Measurements from ENCODE around the gene DSCAM. TPM values are rescaled to one million over a fixed set of nuclear protein-coding genes. Genes with fewer than 3 reads are reported as not detected.

DSCAM gene
- total RNA-seq, 2 donors from 2014 or later = not detected

- H3K36me3 Mint-ChIP-seq = no peaks in the 10 kb centered on the region
Observed at GRCh38 chr21:40704141-40704540, 142.8 kb downstream of the DSCAM start.

DNA sequence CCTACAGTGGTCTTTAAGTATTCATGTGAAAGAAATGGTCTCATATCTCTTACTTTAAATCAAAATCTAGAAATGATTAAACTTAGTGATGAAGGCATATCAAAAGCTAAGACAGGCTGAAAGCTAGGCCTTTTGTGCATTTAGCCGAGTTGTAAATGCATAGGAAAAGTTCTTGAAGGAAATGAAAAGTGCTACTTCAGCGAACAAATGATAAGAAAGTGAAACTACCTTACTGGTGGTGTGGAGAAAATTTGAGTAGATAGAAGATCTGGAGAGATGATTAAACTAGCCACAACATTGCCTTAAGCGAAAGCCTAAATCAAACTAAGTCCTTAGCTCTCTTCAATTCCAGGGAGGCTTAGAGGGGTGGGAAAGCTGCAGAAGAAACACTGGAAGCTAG lies 147.6 kb downstream of the DSCAM start:
- H3K36me3 Mint-ChIP-seq = no peaks in the 10 kb centered on the region
- no peak for ATAC-seq

More at GRCh38 chr21:40704141-40704540, 142.8 kb downstream of the DSCAM start:
- DNase-seq (ENCODE audit: low spot score in 2 of 2) (no peak), ATAC-seq (no peak)
- Mint-ChIP-seq H3K9me3 (no peaks in the 10 kb centered on the region), H3K27ac (no peak overlapping the region)

DNA sequence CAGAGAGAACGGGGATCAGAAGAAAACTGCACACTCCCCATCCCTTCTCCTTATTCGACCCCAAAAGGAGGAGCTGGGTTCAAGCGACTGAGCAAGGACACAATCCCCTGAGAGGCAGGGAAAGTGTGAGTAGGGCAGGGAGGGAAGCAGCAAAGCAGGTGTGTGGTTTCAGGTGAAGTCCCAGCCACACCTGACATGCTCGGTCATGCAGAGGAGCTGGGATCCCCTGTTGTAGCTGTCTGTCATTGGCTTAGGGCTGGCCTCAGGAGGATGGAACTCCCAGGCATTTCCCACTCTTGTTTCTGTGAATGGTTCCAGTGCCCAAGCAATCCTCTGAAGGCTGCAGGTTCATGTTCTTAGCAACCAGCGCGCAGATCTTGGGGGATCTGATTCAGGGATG lies 150.7 kb downstream of the DSCAM start:
- no peaks in the 10 kb centered on the region for H3K9me3 Mint-ChIP-seq
- ATAC-seq (no peak), DNase-seq (ENCODE audit: low spot score in 2 of 2) (no peak)
- H3K27ac Mint-ChIP-seq = no peak overlapping the region
- no peaks in the 10 kb centered on the region for H3K36me3 Mint-ChIP-seq

More for the DNA sequence above, 147.6 kb downstream of the DSCAM start:
- Mint-ChIP-seq H3K27ac (no peak overlapping the region), H3K9me3 (no peaks in the 10 kb centered on the region)
- DNase-seq (ENCODE audit: low spot score in 2 of 2) = no peak

GRCh38 chr21:40689840-40690360 lies 157.1 kb downstream of the DSCAM start:
- Mint-ChIP-seq H3K9me3 (peaks cover 0 to 6% of the 10 kb centered on the region in 2 donors), H3K27ac (no peak overlapping the region), H3K36me3 (no peaks in the 10 kb centered on the region)
- ATAC-seq = no peak
- DNase-seq (ENCODE audit: low spot score in 2 of 2) = no peak

GRCh38 chr21:40689217-40689616 lies 157.7 kb downstream of the DSCAM start:
- ATAC-seq (no peak), DNase-seq (ENCODE audit: low spot score in 2 of 2) (no peak)
- Mint-ChIP-seq H3K36me3 (no peaks in the 10 kb centered on the region), H3K9me3 (peaks cover 0 to 12% of the 10 kb centered on the region in 2 donors), H3K27ac (no peak overlapping the region)

DNA sequence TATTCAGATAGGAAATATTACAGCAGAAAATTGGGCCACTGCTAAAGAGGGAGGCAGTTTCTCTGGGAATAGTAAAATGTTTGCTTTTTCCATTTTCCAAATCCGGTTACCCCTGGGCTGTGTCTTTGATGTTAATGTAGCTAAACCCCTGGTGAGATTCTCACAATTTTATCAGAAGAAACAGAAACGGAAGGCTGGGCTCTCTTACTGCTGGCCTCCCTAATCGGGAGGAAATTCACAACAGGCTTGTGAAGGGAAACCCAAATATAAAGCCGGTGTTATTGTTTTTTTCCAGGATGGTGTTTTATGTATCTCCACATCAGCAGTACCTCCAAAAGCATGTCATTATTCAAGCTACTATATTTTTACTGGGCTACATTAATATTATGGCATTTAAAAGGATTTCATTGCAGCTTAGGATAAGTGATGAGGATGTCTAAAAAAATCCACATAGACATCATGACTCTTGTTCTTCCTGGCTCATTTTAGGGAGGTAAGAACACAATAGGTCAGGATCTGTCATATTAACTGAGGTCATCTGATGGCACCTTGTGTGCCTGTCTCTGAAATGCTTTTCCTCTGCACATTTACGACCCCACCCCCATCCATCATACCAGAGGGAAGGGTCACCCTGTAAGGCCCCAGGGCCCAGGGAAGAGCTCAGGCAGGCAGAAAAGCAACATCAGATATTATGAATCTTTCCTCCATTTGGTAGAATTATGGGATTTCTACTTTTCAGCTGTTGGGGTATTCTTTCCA lies 158.7 kb downstream of the DSCAM start:
- peaks cover 2 to 14% of the 10 kb centered on the region in 2 donors for H3K9me3 Mint-ChIP-seq
- no peak for ATAC-seq
- peaks cover 0 to under 1% of the 10 kb centered on the region in 2 donors for H3K36me3 Mint-ChIP-seq
- H3K27ac Mint-ChIP-seq = no peak overlapping the region
- no peak for DNase-seq (ENCODE audit: low spot score in 2 of 2)

GRCh38 chr21:40687625-40688024 lies 159.3 kb downstream of the DSCAM start:
- Mint-ChIP-seq H3K36me3 (peaks cover 0 to 5% of the 10 kb centered on the region in 2 donors), H3K9me3 (peaks cover 6 to 18% of the 10 kb centered on the region in 2 donors), H3K27ac (no peak overlapping the region)
- ATAC-seq = no peak
- no peak for DNase-seq (ENCODE audit: low spot score in 2 of 2)

GRCh38 chr21:40686526-40686925 lies 160.4 kb downstream of the DSCAM start:
- DNase-seq (ENCODE audit: low spot score in 2 of 2) = no peak
- Mint-ChIP-seq H3K36me3 (peaks cover 0 to 13% of the 10 kb centered on the region in 2 donors), H3K27ac (no peak overlapping the region), H3K9me3 (peaks cover 6 to 25% of the 10 kb centered on the region in 2 donors)
- no peak for ATAC-seq

DNA sequence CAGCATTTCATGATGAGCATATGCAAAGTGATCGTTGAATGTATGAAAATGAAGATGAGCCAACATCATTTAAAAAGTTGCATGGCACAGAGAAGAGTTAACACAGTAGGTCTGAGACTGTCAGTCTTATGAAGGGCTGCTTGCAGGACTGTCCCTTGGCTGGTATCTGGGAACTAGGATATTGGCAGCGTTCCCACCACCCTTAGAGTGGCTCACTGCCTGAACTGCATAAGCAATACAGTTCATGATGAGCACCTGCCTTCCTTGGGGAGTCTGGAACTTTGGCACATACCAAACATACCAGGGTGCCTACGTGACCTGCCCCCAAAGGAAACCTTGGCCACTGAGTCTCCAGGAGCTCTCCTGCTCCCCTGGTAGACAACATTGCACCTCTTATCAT lies 161.8 kb downstream of the DSCAM start:
- DNase-seq (ENCODE audit: low spot score in 2 of 2) = no peak
- Mint-ChIP-seq H3K27ac (no peak overlapping the region), H3K9me3 (peaks cover 6 to 25% of the 10 kb centered on the region in 2 donors), H3K36me3 (peaks cover 0 to 13% of the 10 kb centered on the region in 2 donors)
- no peak for ATAC-seq

DNA sequence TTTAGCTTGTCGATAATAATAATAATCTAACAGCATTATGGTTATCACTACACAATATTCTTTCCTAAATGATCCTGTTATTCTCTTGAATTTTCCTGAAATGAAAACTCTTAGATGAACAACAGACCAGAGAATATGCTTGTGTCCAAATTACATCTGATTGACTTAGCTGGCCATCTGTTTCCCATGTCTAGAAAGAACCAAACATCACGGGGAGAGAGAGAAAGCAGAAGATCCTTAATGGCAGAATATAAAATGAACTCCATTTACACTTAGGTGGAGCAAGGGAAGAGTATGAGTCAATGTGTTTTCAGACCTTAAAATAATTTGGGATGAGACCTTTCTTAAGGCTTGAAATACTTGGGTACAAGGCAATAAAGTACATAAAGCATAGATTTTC lies 162.2 kb downstream of the DSCAM start:
- peaks cover 0 to 13% of the 10 kb centered on the region in 2 donors for H3K36me3 Mint-ChIP-seq
- H3K27ac Mint-ChIP-seq = no peak overlapping the region
- H3K9me3 Mint-ChIP-seq = peaks cover 6 to 25% of the 10 kb centered on the region in 2 donors
- no peak for DNase-seq (ENCODE audit: low spot score in 2 of 2)
- ATAC-seq = no peak

DNA sequence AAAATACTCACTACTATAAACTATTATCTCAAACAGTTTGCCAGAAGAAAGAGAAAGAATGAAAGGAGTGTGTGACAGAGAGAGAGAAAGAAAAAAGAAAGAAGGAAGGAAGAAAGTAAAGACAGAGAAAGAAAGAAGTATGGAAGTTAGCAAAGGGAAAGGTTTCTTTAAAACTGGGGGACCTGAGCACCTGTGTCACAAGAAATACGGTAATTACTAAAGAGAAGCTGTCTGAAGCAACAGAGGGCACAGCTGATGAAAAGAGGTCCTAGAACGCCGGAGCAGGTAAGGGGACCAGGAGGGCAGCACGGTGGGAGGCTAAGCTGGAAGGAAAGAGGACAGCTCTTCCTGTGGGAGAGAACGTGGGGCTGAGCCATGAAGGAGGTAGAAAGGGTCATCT lies 163.6 kb downstream of the DSCAM start:
- Mint-ChIP-seq H3K36me3 (peaks cover 0 to 13% of the 10 kb centered on the region in 2 donors), H3K9me3 (peaks cover 6 to 25% of the 10 kb centered on the region in 2 donors), H3K27ac (no peak overlapping the region)
- no peak for DNase-seq (ENCODE audit: low spot score in 2 of 2)
- ATAC-seq = no peak

DNA sequence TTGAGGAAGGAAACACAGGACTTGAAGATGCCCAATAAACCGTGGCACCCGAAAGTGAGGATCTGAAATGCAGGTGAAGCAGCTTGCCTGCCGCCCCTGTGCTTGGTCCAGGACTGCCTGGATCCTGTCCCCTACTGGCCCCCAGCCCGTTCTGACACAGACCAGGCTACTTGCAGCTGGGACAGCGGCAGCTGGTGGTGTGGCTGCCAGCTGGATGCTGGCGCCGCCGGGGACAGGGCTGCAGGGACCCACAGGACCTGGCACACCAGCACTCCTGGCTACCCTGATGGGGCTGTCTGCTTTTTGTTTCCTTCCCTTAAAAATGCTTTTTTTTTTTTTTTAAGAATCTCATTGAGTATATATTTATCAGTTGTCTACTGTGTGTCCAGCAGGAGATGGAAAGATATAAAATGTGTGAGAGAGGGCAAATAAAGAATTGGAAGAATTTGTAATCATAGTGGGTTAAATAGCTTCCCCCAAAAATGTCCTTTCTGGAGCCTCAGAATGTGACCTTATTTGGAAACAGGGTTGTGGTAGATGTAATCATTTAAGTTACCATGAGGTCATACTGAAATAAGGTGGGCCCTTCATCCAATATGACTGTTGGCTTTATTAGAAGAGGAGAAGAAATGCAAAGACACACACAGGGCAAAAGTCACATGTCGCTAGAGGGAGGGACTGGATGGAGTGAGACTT lies 165.6 kb downstream of the DSCAM start:
- Mint-ChIP-seq H3K9me3 (peaks cover 6 to 27% of the 10 kb centered on the region in 2 donors), H3K36me3 (peaks cover 0 to 13% of the 10 kb centered on the region in 2 donors), H3K27ac (no peak overlapping the region)
- ATAC-seq = no peak
- DNase-seq (ENCODE audit: low spot score in 2 of 2) = no peak

GRCh38 chr21:40680311-40680710 lies 166.6 kb downstream of the DSCAM start:
- Mint-ChIP-seq H3K27ac (no peak overlapping the region), H3K9me3 (peaks cover 6 to 23% of the 10 kb centered on the region in 2 donors), H3K36me3 (peaks cover 0 to 13% of the 10 kb centered on the region in 2 donors)
- ATAC-seq = no peak
- DNase-seq (ENCODE audit: low spot score in 2 of 2) = no peak

- DNase-seq (ENCODE audit: low spot score in 2 of 2) = no peak
- Mint-ChIP-seq H3K9me3 (peaks cover 10 to 16% of the 10 kb centered on the region in 2 donors), H3K27ac (no peak overlapping the region), H3K36me3 (peaks cover 0 to 13% of the 10 kb centered on the region in 2 donors)
- no peak for ATAC-seq
Observed at GRCh38 chr21:40678681-40679284, 168.2 kb downstream of the DSCAM start.

- DNase-seq (ENCODE audit: low spot score in 2 of 2) = no peak
- H3K9me3 Mint-ChIP-seq = peaks cover 3 to 4% of the 10 kb centered on the region in 2 donors
- no peaks in the 10 kb centered on the region for H3K36me3 Mint-ChIP-seq
- H3K27ac Mint-ChIP-seq = no peak overlapping the region
- no peak for ATAC-seq
Observed at GRCh38 chr21:40675017-40675416, 171.9 kb downstream of the DSCAM start.

GRCh38 chr21:40672602-40673001 lies 174.4 kb downstream of the DSCAM start:
- Mint-ChIP-seq H3K36me3 (no peaks in the 10 kb centered on the region), H3K9me3 (peaks cover 3 to 7% of the 10 kb centered on the region in 2 donors)
- no peak for DNase-seq (ENCODE audit: low spot score in 2 of 2)

GRCh38 chr21:40671716-40672115 lies 175.2 kb downstream of the DSCAM start:
- no peak overlapping the region for H3K27ac Mint-ChIP-seq
- DNase-seq (ENCODE audit: low spot score in 2 of 2) (no peak), ATAC-seq (no peak)
- H3K36me3 Mint-ChIP-seq = no peaks in the 10 kb centered on the region
- peaks cover 0 to 8% of the 10 kb centered on the region in 2 donors for H3K9me3 Mint-ChIP-seq

More at GRCh38 chr21:40672602-40673001, 174.4 kb downstream of the DSCAM start:
- no peak for ATAC-seq
- H3K27ac Mint-ChIP-seq = no peak overlapping the region

Data from activated naive CD4-positive, alpha-beta T cell treated with anti-CD3 and anti-CD28 coated beads, Interleukin-2, amount 50 U/mL, for 72 hours (primary cell).